DMS153 treated with DMSO at 0.1 percent for 48 hours (cell line): ENCODE data around the gene BMPR2.
"Not testable (repeated sequence)": the region's sequence is repeated elsewhere in the genome, so short reads cannot be mapped to it uniquely, and the experiment has no call there.

Source experiments
- DNase-seq: peaks from one replicate; lab custom pipeline; 2025; ENCODE audit not compliant: unreplicated experiment; lab: John Stamatoyannopoulos, UW

The BMPR2 gene

GRCh38 chr2:202519453-202519852 is 143.3 kb downstream of the BMPR2 start:
- no peak for DNase-seq

- DNase-seq: no peak
These were observed 145.3 kb downstream of the BMPR2 start for GRCh38 chr2:202521470-202521869.

GRCh38 chr2:202529389-202529788 is 153.3 kb downstream of the BMPR2 start:
- no peak for DNase-seq

GRCh38 chr2:202530038-202530437 is 153.9 kb downstream of the BMPR2 start:
- no peak for DNase-seq

- not testable (repeated sequence) for DNase-seq
These were observed 159.2 kb downstream of the BMPR2 start for GRCh38 chr2:202535290-202535689.

- DNase-seq: peak; percentile 38
These were observed 165.0 kb downstream of the BMPR2 start for GRCh38 chr2:202541137-202541536.

GRCh38 chr2:202542142-202542541 is 166.0 kb downstream of the BMPR2 start:
- no peak for DNase-seq

GRCh38 chr2:202545523-202545922 is 169.4 kb downstream of the BMPR2 start:
- DNase-seq: no peak

GRCh38 chr2:202545931-202546330 is 169.8 kb downstream of the BMPR2 start:
- DNase-seq: no peak

GRCh38 chr2:202546499-202547141 is 170.5 kb downstream of the BMPR2 start:
- DNase-seq: not testable (repeated sequence)

GRCh38 chr2:202548240-202548639 is 172.1 kb downstream of the BMPR2 start:
- DNase-seq: no peak

- not testable (repeated sequence) for DNase-seq
These were observed 174.9 kb downstream of the BMPR2 start for GRCh38 chr2:202551000-202551399.

- no peak for DNase-seq
These were observed 179.2 kb downstream of the BMPR2 start for GRCh38 chr2:202555356-202555755.

- no peak for DNase-seq
These were observed 184.1 kb downstream of the BMPR2 start for GRCh38 chr2:202560200-202560599.

- no peak for DNase-seq
These were observed 188.1 kb downstream of the BMPR2 start for GRCh38 chr2:202564226-202564625.

GRCh38 chr2:202566286-202566685 is 190.2 kb downstream of the BMPR2 start:
- DNase-seq: no peak

- DNase-seq: no peak
These were observed 198.4 kb downstream of the BMPR2 start for GRCh38 chr2:202574541-202574940.

- DNase-seq: not testable (repeated sequence)
These were observed 199.1 kb downstream of the BMPR2 start for GRCh38 chr2:202575194-202575593.

- DNase-seq: peak; percentile 22
These were observed 201.4 kb downstream of the BMPR2 start for GRCh38 chr2:202577250-202578183.

- DNase-seq: not testable (repeated sequence)
These were observed 206.7 kb downstream of the BMPR2 start for GRCh38 chr2:202582846-202583245.

- DNase-seq: no peak
These were observed 207.6 kb downstream of the BMPR2 start for GRCh38 chr2:202583709-202584219.
